Keratinocyte (primary cell): ENCODE data around the gene SPOP. TPM values are rescaled to one million over a fixed set of nuclear protein-coding genes. Genes with fewer than 3 reads are reported as not detected.

Experiments used
- DNase-seq: peaks from one replicate; pipeline ENCODE4 v3.0.0-alpha.2; 2011; ENCODE audit warnings: low read depth, missing footprints, low spot score
- FAIRE-seq: peaks from 2 replicates; lab custom pipeline; 2011; peaks lifted over from hg19 to GRCh38; lab: Jason Lieb, UNC
- H2AFZ ChIP-seq: 2 replicates; pipeline ENCODE4 v1.6.0; 2012; ENCODE audit warnings: low read length, control low read depth, inconsistent platforms; ENCODE audit not compliant: control insufficient read depth
- H3K27ac ChIP-seq: 2 replicates; pipeline ENCODE4 v1.5.1; 2011; ENCODE audit warnings: low read length; ENCODE audit not compliant: control insufficient read depth, insufficient read depth
- H3K27me3 ChIP-seq: 3 replicates; pipeline ENCODE4 v1.6.0; 2011; ENCODE audit warnings: low read length; ENCODE audit not compliant: control insufficient read depth, insufficient read depth; ENCODE audit errors: extremely low read depth
- H3K36me3 ChIP-seq, 2 experiments: 2 replicates in 1 of 2; 3 replicates in 1 of 2; pipeline ENCODE4 v1.5.1; 2011; ENCODE audit warnings: low read length in 2 of 2, mild to moderate bottlenecking in 1 of 2; ENCODE audit not compliant: control insufficient read depth in 2 of 2, insufficient read depth in 2 of 2; ENCODE audit errors: extremely low read depth in 1 of 2
- H3K4me1 ChIP-seq: 3 replicates; pipeline ENCODE4 v1.5.1; 2011; ENCODE audit warnings: low read length; ENCODE audit not compliant: control insufficient read depth, insufficient read depth; ENCODE audit errors: extremely low read depth
- H3K4me2 ChIP-seq: 3 replicates; pipeline ENCODE4 v1.6.0; 2011; ENCODE audit warnings: low read depth, low read length; ENCODE audit not compliant: control insufficient read depth, insufficient read depth; ENCODE audit errors: extremely low read depth
- H3K4me3 ChIP-seq, 3 experiments: fragments of 200-600 bp in 1 of 3; sonication (generic) in 1 of 3; 2 replicates in 2 of 3; 3 replicates in 1 of 3; pipeline ENCODE4 v1.5.1; 2011 to 2016; ENCODE audit warnings: low read length in 3 of 3, mild to moderate bottlenecking in 3 of 3, control low read depth in 2 of 3, inconsistent platforms in 1 of 3, low read depth in 1 of 3, mixed read lengths in 1 of 3, mixed run types in 1 of 3, moderate library complexity in 1 of 3; ENCODE audit not compliant: control insufficient read depth in 2 of 3, insufficient read depth in 2 of 3; ENCODE audit errors: extremely low read depth in 1 of 3
- H3K79me2 ChIP-seq: 2 replicates; pipeline ENCODE4 v1.6.0; 2012; ENCODE audit warnings: low read length; ENCODE audit not compliant: control insufficient read depth, insufficient read depth
- H3K9ac ChIP-seq: 3 replicates; pipeline ENCODE4 v1.6.0; 2011; ENCODE audit warnings: low read length; ENCODE audit not compliant: control insufficient read depth, insufficient read depth; ENCODE audit errors: extremely low read depth
- H3K9me1 ChIP-seq: 3 replicates; pipeline ENCODE4 v1.6.0; 2011; ENCODE audit warnings: low read length; ENCODE audit not compliant: control insufficient read depth, insufficient read depth; ENCODE audit errors: extremely low read depth
- H3K9me3 ChIP-seq: 2 replicates; pipeline ENCODE4 v1.5.1; 2012; ENCODE audit warnings: low read depth, low read length; ENCODE audit not compliant: control insufficient read depth
- H4K20me1 ChIP-seq: 3 replicates; pipeline ENCODE4 v1.6.0; 2011; ENCODE audit warnings: low read length; ENCODE audit not compliant: control insufficient read depth, insufficient read depth; ENCODE audit errors: extremely low read depth
- EZH2 ChIP-seq: IDR thresholded peaks from one replicate; pipeline ENCODE4 v1.6.1; 2012; ENCODE audit warnings: inconsistent platforms, mild to moderate bottlenecking, low read length, moderate library complexity
- dilution Hi-C: fragments of 300-500 bp; cut with MboI; formaldehyde crosslinking; loops from one replicate; pipeline ENCODE4 v1.7.0; 2020; ENCODE audit warnings: low sequenced_read_pairs; ENCODE audit not compliant: extremely low pct_ligation_motif_present
- polyA plus RNA-seq, 5 experiments: library from polyadenylated mRNA; depleted of rRNA in 3 of 5; stranded (reverse) in 3 of 5; stranded (forward) in 1 of 5; unstranded in 1 of 5; fragments of >200 nt; gene quantifications; 1 replicate in 1 of 5; 2 replicates in 3 of 5; 3 replicates in 1 of 5; pipeline versions ENCODE4 v1.2.1 to v1.2.3, GENCODE V29; 2011 to 2012; ENCODE audit warnings: missing spikeins in 2 of 5, low read depth in 1 of 5, low replicate concordance in 1 of 5
- TF ChIP-seq, protein P1 (sequence below), 3 experiments: IDR thresholded peaks in 1 of 3; conservative IDR thresholded peaks in 1 of 3; optimal IDR thresholded peaks in 1 of 3; 2 replicates in 2 of 3; 3 replicates in 1 of 3; pipeline versions ENCODE3 to v1.5.1; 2011; ENCODE audit warnings: low read length in 3 of 3, mild to moderate bottlenecking in 3 of 3, moderate library complexity in 2 of 3, control low read depth in 1 of 3, inconsistent platforms in 1 of 3; ENCODE audit not compliant: insufficient read depth in 2 of 3; ENCODE audit errors: extremely low read depth in 1 of 3

The SPOP gene
- polyA plus RNA-seq, 1 donor (not counting 4 experiments of a cell fraction or from before 2014, with no cell fraction given), result 27.5 TPM

DNA sequence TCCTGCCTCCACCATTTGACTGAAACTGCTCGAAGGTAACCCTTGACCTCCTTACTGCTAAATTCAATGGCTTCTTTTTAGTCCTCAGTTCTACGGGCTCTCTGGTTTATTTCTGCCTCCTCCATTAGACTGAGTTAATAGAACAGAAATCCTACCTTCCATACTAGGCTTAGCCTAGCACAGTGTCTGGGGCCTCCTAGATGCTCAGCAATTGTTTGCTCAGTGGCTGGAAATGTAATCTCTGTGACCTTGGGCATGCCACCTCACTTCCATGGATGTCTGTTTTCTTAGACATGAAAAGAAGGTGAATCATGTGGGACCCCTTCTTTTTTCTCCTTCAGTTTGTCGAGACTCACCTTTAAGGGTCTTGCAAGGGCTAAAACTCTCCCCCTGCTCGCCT, 82.6 kb downstream of the SPOP start:
- H4K20me1 ChIP-seq, result no peaks in the 10 kb centered on the region
- H3K9ac ChIP-seq, result no peak overlapping the region
- no peaks in the 10 kb centered on the region for H3K4me1 ChIP-seq
- no peak for TF ChIP-seq EZH2
- TF ChIP-seq, protein P1, sequence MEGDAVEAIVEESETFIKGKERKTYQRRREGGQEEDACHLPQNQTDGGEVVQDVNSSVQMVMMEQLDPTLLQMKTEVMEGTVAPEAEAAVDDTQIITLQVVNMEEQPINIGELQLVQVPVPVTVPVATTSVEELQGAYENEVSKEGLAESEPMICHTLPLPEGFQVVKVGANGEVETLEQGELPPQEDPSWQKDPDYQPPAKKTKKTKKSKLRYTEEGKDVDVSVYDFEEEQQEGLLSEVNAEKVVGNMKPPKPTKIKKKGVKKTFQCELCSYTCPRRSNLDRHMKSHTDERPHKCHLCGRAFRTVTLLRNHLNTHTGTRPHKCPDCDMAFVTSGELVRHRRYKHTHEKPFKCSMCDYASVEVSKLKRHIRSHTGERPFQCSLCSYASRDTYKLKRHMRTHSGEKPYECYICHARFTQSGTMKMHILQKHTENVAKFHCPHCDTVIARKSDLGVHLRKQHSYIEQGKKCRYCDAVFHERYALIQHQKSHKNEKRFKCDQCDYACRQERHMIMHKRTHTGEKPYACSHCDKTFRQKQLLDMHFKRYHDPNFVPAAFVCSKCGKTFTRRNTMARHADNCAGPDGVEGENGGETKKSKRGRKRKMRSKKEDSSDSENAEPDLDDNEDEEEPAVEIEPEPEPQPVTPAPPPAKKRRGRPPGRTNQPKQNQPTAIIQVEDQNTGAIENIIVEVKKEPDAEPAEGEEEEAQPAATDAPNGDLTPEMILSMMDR (optimal IDR thresholded peaks at IDR 0.05 in 1 of 3, IDR thresholded peaks at IDR 0.05 in 1 of 3, conservative IDR thresholded peaks at IDR 0.05 in 1 of 3; ENCODE audit: extremely low read depth in 1 of 3, insufficient read depth in 2 of 3, low read length in 3 of 3), result no peak
- DNase-seq, result no peak
- H3K36me3 ChIP-seq, result peaks cover 3 to 15% of the 10 kb centered on the region in 2 experiments
- H3K9me3 ChIP-seq, result no peaks in the 10 kb centered on the region
- H2AFZ ChIP-seq, result no peak overlapping the region
- H3K4me2 ChIP-seq, result no peak overlapping the region
- H3K4me3 ChIP-seq, result no peak overlapping the region
- no peak for FAIRE-seq
- H3K9me1 ChIP-seq, result no peaks in the 10 kb centered on the region
- no peaks in the 10 kb centered on the region for H3K27me3 ChIP-seq
- H3K79me2 ChIP-seq, result no peaks in the 10 kb centered on the region
- no peak overlapping the region for H3K27ac ChIP-seq
- dilution Hi-C loops, result no loop called here

DNA sequence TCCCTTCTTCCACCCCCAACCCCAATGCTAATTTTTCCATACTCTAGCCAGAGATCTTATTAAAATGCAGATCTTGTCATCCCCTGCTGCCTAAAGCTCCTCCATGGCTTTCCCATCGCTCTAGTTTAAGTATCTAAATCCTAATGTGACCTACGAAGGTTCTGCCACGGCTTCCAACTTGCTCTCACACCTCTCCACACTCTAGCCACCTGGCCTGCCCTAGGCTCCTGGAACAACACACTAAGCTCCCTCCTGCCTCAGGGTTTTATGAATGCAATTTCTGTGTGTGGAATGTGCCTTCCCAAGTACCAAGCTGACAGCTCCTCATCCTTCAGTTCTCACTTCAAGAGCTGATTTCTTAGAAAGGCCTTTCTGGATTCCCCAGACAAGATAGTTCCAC, 85.6 kb downstream of the SPOP start:
- Histone ChIP-seq H3K9ac (no peak overlapping the region), H3K4me1 (no peaks in the 10 kb centered on the region), H3K9me1 (no peaks in the 10 kb centered on the region), H3K4me3 (no peak overlapping the region), H3K9me3 (no peaks in the 10 kb centered on the region), H3K27ac (no peak overlapping the region), H3K27me3 (no peaks in the 10 kb centered on the region), H3K79me2 (no peaks in the 10 kb centered on the region), H2AFZ (no peak overlapping the region), H3K36me3 (peaks cover 0 to 1% of the 10 kb centered on the region in 2 experiments), H3K4me2 (no peak overlapping the region), H4K20me1 (no peaks in the 10 kb centered on the region)
- dilution Hi-C loops, result no loop called here
- no peak for FAIRE-seq
- no peak for DNase-seq
- TF ChIP-seq EZH2, result no peak
- TF ChIP-seq, protein P1 (optimal IDR thresholded peaks at IDR 0.05 in 1 of 3, IDR thresholded peaks at IDR 0.05 in 1 of 3, conservative IDR thresholded peaks at IDR 0.05 in 1 of 3; ENCODE audit: extremely low read depth in 1 of 3, insufficient read depth in 2 of 3, low read length in 3 of 3), result no peak
